GM10248 (cell line): ENCODE measurements around the gene UXT.
A peak's percentile ranks its signal among the peaks of the same experiment; 100 is the strongest.

Experiments used
- CTCF ChIA-PET: fragments of 300-600 bp; sonication (Branson Sonifier 250); formaldehyde crosslinking; extraction: SDS; loops from one replicate; lab custom pipeline; 2021; ENCODE audit warnings: antibody characterized with exemption; lab: Yijun Ruan, JAX
- POLR2A ChIA-PET: fragments of 350-650 bp; sonication (Branson Sonifier 250); formaldehyde crosslinking; extraction: SDS; loops from one replicate; lab custom pipeline; 2020; ENCODE audit warnings: antibody characterized with exemption; lab: Yijun Ruan, JAX
- DNase-seq: peaks from one replicate; pipeline ENCODE4 v3.0.0; 2012; ENCODE audit errors: extremely low spot score
- CTCF ChIP-seq: IDR thresholded peaks from 2 replicates; pipeline ENCODE4 v1.5.1; 2012; ENCODE audit warnings: mild to moderate bottlenecking, low read depth; ENCODE audit errors: extremely low read depth, missing control alignments, control extremely low read depth

The UXT gene

DNA sequence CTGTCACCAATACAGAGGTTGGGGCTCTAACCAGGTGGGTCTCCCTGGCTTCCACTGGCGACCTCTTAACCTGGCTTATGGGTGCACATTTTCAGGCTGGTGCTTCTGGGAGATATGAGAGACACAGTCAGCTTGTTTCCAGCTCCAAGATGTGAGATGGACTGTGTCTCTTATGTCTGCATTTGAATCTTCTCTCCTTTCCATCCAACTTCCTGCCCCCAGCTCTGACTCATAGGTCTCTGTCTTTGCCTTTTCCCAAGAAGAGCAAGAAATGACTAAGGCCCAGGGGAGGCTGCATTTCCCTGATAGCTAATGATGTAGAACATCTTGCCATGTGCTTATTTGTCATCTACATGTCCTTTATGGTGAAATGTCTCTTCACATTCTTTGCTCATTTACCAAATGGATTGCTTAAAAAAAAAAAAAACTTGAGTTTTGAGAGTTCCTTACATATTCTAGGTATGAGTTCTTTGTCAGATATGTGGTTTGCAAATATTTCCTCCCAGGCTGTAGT lies 3.2 kb upstream of the UXT start:
- ChIA-PET POLR2A (interaction anchor here (0.7 kb wide), 1 partner anchor 59 kb away, joined by 3 read pairs; no protein-coding TSS in a partner anchor), CTCF (no interaction called here)
- no peak for DNase-seq
- no peak for TF ChIP-seq CTCF

- no peak for TF ChIP-seq CTCF
- ChIA-PET CTCF (no interaction called here), POLR2A (no interaction called here)
- no peak for DNase-seq
Measured at GRCh38 chrX:47661539-47661938, 2.6 kb upstream of the UXT start.

- CTCF ChIA-PET, result no interaction called here
- DNase-seq, result no peak
- TF ChIP-seq CTCF, result no peak
- POLR2A ChIA-PET, result no interaction called here
Measured at GRCh38 chrX:47659421-47659726, 394 bp upstream of the UXT start.

GRCh38 chrX:47658301-47658683 lies 688 bp downstream of the UXT start:
- POLR2A ChIA-PET, result no interaction called here
- DNase-seq, result no peak
- no peak for TF ChIP-seq CTCF
- CTCF ChIA-PET, result no interaction called here

DNA sequence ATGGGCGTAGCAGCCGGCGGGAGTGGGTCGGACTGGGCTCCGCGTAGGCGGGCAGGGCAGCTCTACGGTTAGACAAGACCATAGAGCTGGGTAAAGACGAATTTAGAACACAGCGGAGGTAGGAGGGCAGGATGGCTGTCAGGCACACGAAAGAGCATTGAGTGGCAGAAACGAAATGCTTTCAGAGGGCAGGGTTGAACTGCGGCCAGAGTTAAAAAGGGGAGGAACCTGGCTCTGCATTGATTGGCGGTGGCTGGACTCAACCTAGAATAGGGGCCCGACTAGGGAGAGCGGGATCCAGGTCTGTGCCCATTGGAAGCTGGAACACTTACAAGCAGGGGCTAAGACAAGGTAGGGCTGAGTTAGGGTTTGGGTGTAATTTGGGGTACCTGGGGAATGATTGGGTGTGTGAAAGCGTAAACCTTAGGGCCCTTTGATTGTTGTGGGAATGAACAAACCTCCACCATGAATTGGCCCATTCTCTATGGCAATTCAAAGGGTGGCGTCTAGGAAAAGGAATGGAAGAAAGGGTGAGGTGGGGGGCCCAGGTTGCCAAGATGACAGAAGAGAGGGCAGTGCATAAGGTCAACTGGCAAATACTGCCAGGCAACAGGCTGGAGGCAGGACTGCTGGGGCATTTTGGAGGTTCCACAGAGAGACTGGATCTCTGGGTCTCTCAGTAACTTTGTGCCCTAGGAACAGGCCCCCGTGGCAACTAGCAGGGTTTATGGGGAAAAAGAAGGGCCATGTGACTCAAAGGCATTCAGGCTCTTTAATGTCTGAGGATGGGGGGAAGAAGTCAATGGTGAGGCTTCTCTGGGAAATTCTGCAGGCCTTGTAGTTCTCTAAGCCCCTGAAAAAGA lies 7.7 kb downstream of the UXT start:
- ChIA-PET POLR2A (interaction anchor here (0.5 to 1.1 kb wide), 5 partner anchors 21 to 506 kb away, joined by 3 to 6 read pairs (median 4); partner anchors contain the start of genes NDUFB11 and RBM10), CTCF (no interaction called here)
- DNase-seq, result no peak
- TF ChIP-seq CTCF, result no peak

DNA sequence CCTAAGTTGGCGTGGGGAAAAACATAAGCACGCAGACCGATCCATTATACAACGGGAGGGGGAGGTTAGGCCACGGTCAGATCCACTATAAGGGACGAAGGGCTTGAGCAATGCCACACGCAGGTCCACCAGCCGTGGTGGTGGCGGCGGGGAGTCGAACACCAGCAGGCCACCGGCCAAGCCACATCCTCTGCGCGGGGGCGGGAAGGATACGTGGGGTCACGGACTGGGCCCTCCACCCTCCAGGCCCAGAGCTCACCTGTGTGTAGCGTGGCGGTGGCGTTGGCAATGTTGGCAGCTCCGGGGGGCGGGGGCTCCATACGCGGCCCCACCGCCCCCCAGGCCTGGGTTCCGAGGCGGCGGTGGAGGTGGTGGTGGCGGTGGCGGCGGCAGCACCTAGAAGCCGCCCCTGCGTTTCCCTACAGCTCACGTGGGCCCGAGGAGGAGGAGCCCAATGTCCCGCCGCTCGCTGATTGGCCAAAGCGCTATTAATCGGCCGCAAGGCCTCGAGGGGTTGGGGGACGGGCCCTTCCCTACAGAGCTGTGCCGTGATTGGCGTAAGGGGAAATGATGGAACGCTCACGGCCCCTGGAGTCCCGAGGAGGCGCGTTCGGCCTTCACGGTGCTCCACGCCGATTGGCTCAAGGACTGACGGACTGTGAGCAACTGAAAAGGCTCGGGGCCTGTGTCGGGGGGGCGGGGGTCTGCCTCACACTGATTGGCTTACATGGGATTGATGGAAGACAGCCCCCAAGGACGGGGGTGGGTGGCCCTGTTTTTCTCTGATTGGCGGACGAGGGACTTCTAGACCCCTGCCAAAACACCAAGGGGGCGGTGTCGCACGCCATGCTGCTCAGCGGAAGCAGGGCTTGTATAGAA lies 8.6 kb downstream of the UXT start, which contains the start of gene ELK1:
ELK1 (minus strand) TSS at position 400 of the 879 bp plus-strand sequence. CDS start 9,122 bp downstream, outside the sequence.
- no peak for TF ChIP-seq CTCF
- CTCF ChIA-PET, result no interaction called here
- DNase-seq, result peak; percentile 87
- POLR2A ChIA-PET, result interaction anchor here (0.5 to 1.1 kb wide), 5 partner anchors 20 to 505 kb away, joined by 3 to 6 read pairs (median 4); partner anchors contain the start of genes NDUFB11 and RBM10
